Endometrium (tissue), 2 donors: ENCODE measurements around the gene C6orf89.

Experiments used
- FAIRE-seq: peaks from 2 replicates; lab custom pipeline; 2012; peaks lifted over from hg19 to GRCh38; lab: Jason Lieb, UNC
- donor health status: control.
- donor health status: control.

The C6orf89 gene

GRCh38 chr6:36969240-36969691, 83.5 kb downstream of the C6orf89 start:
- no peak for FAIRE-seq

GRCh38 chr6:36969988-36970891, 84.5 kb downstream of the C6orf89 start:
- no peak for FAIRE-seq

GRCh38 chr6:36970892-36971842, 85.4 kb downstream of the C6orf89 start:
- no peak for FAIRE-seq

- FAIRE-seq, result no peak
Observed at GRCh38 chr6:36971921-36972673, 86.3 kb downstream of the C6orf89 start.

- FAIRE-seq, result no peak
Observed at GRCh38 chr6:36973190-36973589, 87.4 kb downstream of the C6orf89 start.

GRCh38 chr6:36973647-36974046, 87.9 kb downstream of the C6orf89 start:
- FAIRE-seq, result no peak

GRCh38 chr6:36975231-36976006, 89.7 kb downstream of the C6orf89 start:
- FAIRE-seq, result no peak

- no peak for FAIRE-seq
Observed at GRCh38 chr6:36976007-36976264, 90.2 kb downstream of the C6orf89 start.

- no peak for FAIRE-seq
Observed at GRCh38 chr6:36976509-36976908, 90.8 kb downstream of the C6orf89 start.

GRCh38 chr6:36976931-36977330, 91.2 kb downstream of the C6orf89 start:
- FAIRE-seq, result no peak

- no peak for FAIRE-seq
Observed at GRCh38 chr6:36977470-36977941, 91.8 kb downstream of the C6orf89 start.
